Left lung (tissue), 10 donors: ENCODE data around the gene TWIST2. TPM values are rescaled to one million over a fixed set of nuclear protein-coding genes. Genes with fewer than 3 reads are reported as not detected.

Experiments
- ATAC-seq: fragments of 200-7000 bp; cut with Tn5 transposase; one replicate; pipeline ENCODE4 v1.9.1; 2020; ENCODE audit warnings: moderate library complexity
- DNase-seq, 4 donors: peaks; one replicate each; pipeline ENCODE4 v3.0.0-alpha.2; 2013 to 2020
- H3K27ac ChIP-seq, 2 donors: fragments of 200-600 bp; sonication (generic) in 1 of 2; one replicate each; pipeline versions ENCODE4 v1.5.0 to v1.8.0; 2020 to 2021
- H3K27me3 ChIP-seq, 2 donors: fragments of 200-600 bp; sonication (generic) in 1 of 2; one replicate each; pipeline versions ENCODE4 v1.5.0 to v1.8.0; 2020 to 2021
- H3K36me3 ChIP-seq, 2 donors: fragments of 200-600 bp; sonication (generic) in 1 of 2; one replicate each; pipeline versions ENCODE4 v1.5.0 to v1.8.0; 2020 to 2021
- H3K4me1 ChIP-seq, 2 donors: fragments of 200-600 bp; one replicate each; pipeline ENCODE4 v1.8.0; 2021
- H3K4me3 ChIP-seq, 2 donors: fragments of 200-600 bp; sonication (generic) in 1 of 2; one replicate each; pipeline versions ENCODE4 v1.5.0 to v1.8.0; 2020 to 2021; ENCODE audit warnings: mild to moderate bottlenecking in 1 of 2
- H3K9me3 ChIP-seq, 2 donors: fragments of 200-600 bp; sonication (generic) in 1 of 2; one replicate each; pipeline versions ENCODE4 v1.5.0 to v1.8.0; 2020 to 2021
- intact Hi-C, 2 donors: fragments of 100-400 bp; cut with DNase I; formaldehyde crosslinking; loops; one replicate each; pipeline versions ENCODE4 v1.11.2 to v1.14.2; 2022
- polyA plus RNA-seq, 6 donors: library from polyadenylated mRNA; unstranded; fragments of 120-200 nt; gene quantifications; one replicate each; pipeline ENCODE4 v1.2.1, GENCODE V29; 2013; ENCODE audit not compliant: insufficient read length in 6 of 6
- total RNA-seq, 2 donors: library from RNA; stranded (reverse); fragmentation: NEBNext Ultra II Directional; extraction: Animal tissue kit (Norgen Biotek cat#: 25700); gene quantifications; one replicate each; pipeline ENCODE4 v1.2.1, GENCODE V29; 2021
- TF ChIP-seq, protein P1 (sequence below), 2 donors: fragments of 200-600 bp; sonication (generic) in 1 of 2; IDR thresholded peaks; one replicate each; pipeline versions ENCODE4 v1.5.0 to v1.8.0; 2021; ENCODE audit warnings: antibody characterized with exemption in 2 of 2
- donor health status: DM: no; HTN: yes; CAD: no.
- donor health status: DM: no; HTN: no; CAD: no.

TWIST2 gene
- total and polyA plus RNA-seq, 8 donors, result 4.0 to 12.8 (median 5.3) TPM

- DNase-seq (peak in 1 of 4 donors; percentile 9), ATAC-seq (no peak)
- H3K9me3 ChIP-seq, result no peaks in the 10 kb centered on the region
- H3K4me1 ChIP-seq, result peaks cover 0 to 2% of the 10 kb centered on the region in 2 donors
- TF ChIP-seq, protein P1, sequence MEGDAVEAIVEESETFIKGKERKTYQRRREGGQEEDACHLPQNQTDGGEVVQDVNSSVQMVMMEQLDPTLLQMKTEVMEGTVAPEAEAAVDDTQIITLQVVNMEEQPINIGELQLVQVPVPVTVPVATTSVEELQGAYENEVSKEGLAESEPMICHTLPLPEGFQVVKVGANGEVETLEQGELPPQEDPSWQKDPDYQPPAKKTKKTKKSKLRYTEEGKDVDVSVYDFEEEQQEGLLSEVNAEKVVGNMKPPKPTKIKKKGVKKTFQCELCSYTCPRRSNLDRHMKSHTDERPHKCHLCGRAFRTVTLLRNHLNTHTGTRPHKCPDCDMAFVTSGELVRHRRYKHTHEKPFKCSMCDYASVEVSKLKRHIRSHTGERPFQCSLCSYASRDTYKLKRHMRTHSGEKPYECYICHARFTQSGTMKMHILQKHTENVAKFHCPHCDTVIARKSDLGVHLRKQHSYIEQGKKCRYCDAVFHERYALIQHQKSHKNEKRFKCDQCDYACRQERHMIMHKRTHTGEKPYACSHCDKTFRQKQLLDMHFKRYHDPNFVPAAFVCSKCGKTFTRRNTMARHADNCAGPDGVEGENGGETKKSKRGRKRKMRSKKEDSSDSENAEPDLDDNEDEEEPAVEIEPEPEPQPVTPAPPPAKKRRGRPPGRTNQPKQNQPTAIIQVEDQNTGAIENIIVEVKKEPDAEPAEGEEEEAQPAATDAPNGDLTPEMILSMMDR (IDR thresholded peaks at IDR 0.05), result no peak
- no peaks in the 10 kb centered on the region for H3K36me3 ChIP-seq
- intact Hi-C loops, result no loop called here
- H3K27me3 ChIP-seq, result no peaks in the 10 kb centered on the region
- H3K27ac ChIP-seq, result no peak overlapping the region
- no peak overlapping the region for H3K4me3 ChIP-seq
Observed at GRCh38 chr2:238873841-238874240, 26.0 kb downstream of the TWIST2 start.

DNA sequence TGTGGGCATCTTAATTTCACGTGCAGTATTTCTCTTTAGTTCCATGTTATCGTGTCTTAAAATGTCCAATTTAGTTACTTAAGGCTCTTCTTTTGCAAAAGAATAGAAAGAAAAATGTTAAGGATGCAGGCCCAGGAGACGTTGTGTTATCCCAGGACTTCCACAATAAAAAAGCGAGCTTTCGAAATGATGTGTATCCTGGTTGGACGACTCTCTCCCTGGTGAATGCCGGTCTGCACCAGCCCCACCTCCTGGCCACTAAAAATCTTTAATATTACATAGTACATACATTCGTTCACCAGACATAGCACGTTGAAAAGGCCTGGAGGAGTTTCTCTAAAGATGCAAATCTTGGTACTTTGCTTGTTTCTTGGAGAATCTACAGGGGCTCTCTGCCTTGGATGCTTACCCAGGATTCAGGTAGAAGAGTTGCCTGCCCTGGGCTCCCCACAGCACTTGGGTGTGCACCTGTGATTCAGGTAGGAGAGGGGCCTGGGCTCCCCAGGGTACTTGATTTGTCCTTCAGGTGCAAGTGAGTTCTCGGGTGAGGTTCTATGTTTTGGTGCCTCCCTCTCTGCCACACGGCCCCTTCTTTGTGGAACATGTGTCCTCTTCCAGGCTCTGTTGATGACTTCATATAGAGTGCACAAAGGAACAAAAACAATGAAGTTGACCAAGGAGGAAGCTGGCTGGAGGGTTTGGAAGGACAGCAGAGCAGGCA lies 26.6 kb downstream of the TWIST2 start:
- H3K27me3 ChIP-seq, result no peaks in the 10 kb centered on the region
- TF ChIP-seq, protein P1 (IDR thresholded peaks at IDR 0.05), result no peak
- H3K4me3 ChIP-seq, result no peak overlapping the region
- DNase-seq (peak in 1 of 4 donors; percentile 17), ATAC-seq (no peak)
- no peaks in the 10 kb centered on the region for H3K4me1 ChIP-seq
- intact Hi-C loops, result no loop called here
- no peak overlapping the region for H3K27ac ChIP-seq
- no peaks in the 10 kb centered on the region for H3K9me3 ChIP-seq
- no peaks in the 10 kb centered on the region for H3K36me3 ChIP-seq

- TF ChIP-seq, protein P1 (IDR thresholded peaks at IDR 0.05), result no peak
- H3K9me3 ChIP-seq, result no peaks in the 10 kb centered on the region
- H3K27ac ChIP-seq, result no peak overlapping the region
- no peaks in the 10 kb centered on the region for H3K4me1 ChIP-seq
- H3K4me3 ChIP-seq, result no peak overlapping the region
- no peaks in the 10 kb centered on the region for H3K27me3 ChIP-seq
- intact Hi-C loops, result no loop called here
- no peaks in the 10 kb centered on the region for H3K36me3 ChIP-seq
- peak in 1 of 4 donors; percentile 42 for DNase-seq
- no peak for ATAC-seq
Observed at GRCh38 chr2:238875101-238875470, 27.2 kb downstream of the TWIST2 start.

GRCh38 chr2:238875471-238876231 lies 27.8 kb downstream of the TWIST2 start:
- peak in 1 of 4 donors; percentile 62 for DNase-seq
- Histone ChIP-seq H3K4me3 (no peak overlapping the region), H3K4me1 (no peaks in the 10 kb centered on the region), H3K27ac (no peak overlapping the region), H3K36me3 (no peaks in the 10 kb centered on the region), H3K27me3 (no peaks in the 10 kb centered on the region), H3K9me3 (no peaks in the 10 kb centered on the region)
- TF ChIP-seq, protein P1 (IDR thresholded peaks at IDR 0.05), result no peak
- intact Hi-C loops, result no loop called here
- ATAC-seq, result no peak

DNA sequence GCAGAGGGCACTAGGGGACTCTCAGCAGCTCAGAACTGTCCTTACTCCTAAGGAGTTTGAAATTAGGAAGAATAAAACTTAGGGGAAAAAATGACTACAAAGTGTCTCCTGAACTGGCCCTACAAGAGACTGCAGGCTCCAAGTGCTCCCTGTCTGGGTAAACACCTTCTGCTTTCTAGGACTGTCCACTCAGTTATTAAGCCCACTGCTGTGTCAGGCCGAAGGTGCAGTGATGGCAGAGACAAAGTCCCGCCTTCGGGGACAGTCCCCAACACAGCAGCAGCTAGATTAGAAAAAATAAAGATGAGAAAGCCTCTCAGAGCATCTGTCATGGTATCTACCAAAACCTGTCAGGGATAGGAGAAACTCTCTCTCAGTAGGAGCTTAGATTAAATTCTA lies 28.3 kb downstream of the TWIST2 start:
- Histone ChIP-seq H3K9me3 (no peaks in the 10 kb centered on the region), H3K27me3 (no peaks in the 10 kb centered on the region), H3K27ac (no peak overlapping the region), H3K36me3 (no peaks in the 10 kb centered on the region), H3K4me1 (no peaks in the 10 kb centered on the region), H3K4me3 (no peak overlapping the region)
- TF ChIP-seq, protein P1 (IDR thresholded peaks at IDR 0.05), result no peak
- ATAC-seq (no peak), DNase-seq (no peak)
- intact Hi-C loops, result no loop called here
